ENCODE data around the gene GULP1.

DNA sequence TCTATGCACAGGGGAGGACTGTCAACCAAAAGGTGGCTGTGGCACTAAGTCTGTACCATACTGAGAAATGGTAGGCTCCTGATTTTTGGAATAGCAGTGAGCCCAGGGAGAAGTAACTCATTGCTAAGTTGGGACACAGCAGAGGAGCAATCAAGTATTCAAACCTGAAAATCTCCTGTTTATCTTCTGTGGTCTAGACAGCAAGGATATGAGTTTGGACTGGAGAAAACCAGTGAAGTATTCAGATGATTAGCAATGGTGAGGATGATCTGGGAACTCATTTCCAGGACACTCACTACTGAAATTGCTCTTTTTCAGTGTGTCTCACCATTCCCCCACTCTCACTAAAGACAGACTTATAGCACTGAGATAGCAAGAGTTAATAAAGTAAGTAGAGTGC is 112.0 kb downstream of the GULP1 start:
- TF ChIP-seq, protein P1, sequence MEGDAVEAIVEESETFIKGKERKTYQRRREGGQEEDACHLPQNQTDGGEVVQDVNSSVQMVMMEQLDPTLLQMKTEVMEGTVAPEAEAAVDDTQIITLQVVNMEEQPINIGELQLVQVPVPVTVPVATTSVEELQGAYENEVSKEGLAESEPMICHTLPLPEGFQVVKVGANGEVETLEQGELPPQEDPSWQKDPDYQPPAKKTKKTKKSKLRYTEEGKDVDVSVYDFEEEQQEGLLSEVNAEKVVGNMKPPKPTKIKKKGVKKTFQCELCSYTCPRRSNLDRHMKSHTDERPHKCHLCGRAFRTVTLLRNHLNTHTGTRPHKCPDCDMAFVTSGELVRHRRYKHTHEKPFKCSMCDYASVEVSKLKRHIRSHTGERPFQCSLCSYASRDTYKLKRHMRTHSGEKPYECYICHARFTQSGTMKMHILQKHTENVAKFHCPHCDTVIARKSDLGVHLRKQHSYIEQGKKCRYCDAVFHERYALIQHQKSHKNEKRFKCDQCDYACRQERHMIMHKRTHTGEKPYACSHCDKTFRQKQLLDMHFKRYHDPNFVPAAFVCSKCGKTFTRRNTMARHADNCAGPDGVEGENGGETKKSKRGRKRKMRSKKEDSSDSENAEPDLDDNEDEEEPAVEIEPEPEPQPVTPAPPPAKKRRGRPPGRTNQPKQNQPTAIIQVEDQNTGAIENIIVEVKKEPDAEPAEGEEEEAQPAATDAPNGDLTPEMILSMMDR (optimal IDR thresholded peaks at IDR 0.05 in 1 of 3, IDR thresholded peaks at IDR 0.05 in 1 of 3, conservative IDR thresholded peaks at IDR 0.05 in 1 of 3; ENCODE audit: extremely low read depth in 1 of 3, insufficient read depth in 2 of 3, low read length in 3 of 3) = no peak
- no peak for TF ChIP-seq EZH2 (IDR thresholded peaks at IDR 0.05; ENCODE audit: low read length)
